ENCODE data around the gene TEX14. TPM values are rescaled to one million over a fixed set of nuclear protein-coding genes. Genes with fewer than 3 reads are reported as not detected.
"Not testable (repeated sequence)": the region's sequence is repeated elsewhere in the genome, so short reads cannot be mapped to it uniquely, and the experiment has no call there.

The TEX14 gene
- polyA plus RNA-seq, 4 donors, result 0.03 to 0.41 TPM; not detected in 2

- H3K9me3 ChIP-seq (ENCODE audit: control insufficient read depth in 2 of 2, insufficient read depth in 1 of 2, low read depth in 1 of 2, low read length in 1 of 2), result no peaks in the 10 kb centered on the region
- DNase-seq, result no peak
- WGBS, 3 donors, result 94 to 96% (median 95%) methylated on average over 1 of the region's 1 CpG
- FAIRE-seq, result no peak
- H3K36me3 ChIP-seq (ENCODE audit: control insufficient read depth in 3 of 3, insufficient read depth in 2 of 3, low read depth in 1 of 3, low read length in 3 of 3), result no peaks in the 10 kb centered on the region
- H3K27me3 ChIP-seq (ENCODE audit: control insufficient read depth in 3 of 3, insufficient read depth in 3 of 3, low read length in 3 of 3), result no peaks in the 10 kb centered on the region
- no peak overlapping the region for H3K27ac ChIP-seq (ENCODE audit: low read depth in 1 of 3, low read length in 2 of 3)
- H3K4me1 ChIP-seq (ENCODE audit: control insufficient read depth in 3 of 3, insufficient read depth in 2 of 3, low read depth in 1 of 3, low read length in 2 of 3), result no peaks in the 10 kb centered on the region
- no peak overlapping the region for H3K4me3 ChIP-seq (ENCODE audit: low read depth in 1 of 3, low read length in 3 of 3)
These were observed 123.6 kb downstream of the TEX14 start for GRCh38 chr17:58568044-58568799.

GRCh38 chr17:58565389-58566311, 126.2 kb downstream of the TEX14 start:
- FAIRE-seq (no peak), DNase-seq (no peak)
- Histone ChIP-seq H3K36me3 (ENCODE audit: control insufficient read depth in 3 of 3, insufficient read depth in 2 of 3, low read depth in 1 of 3, low read length in 3 of 3) (no peaks in the 10 kb centered on the region), H3K27me3 (ENCODE audit: control insufficient read depth in 3 of 3, insufficient read depth in 3 of 3, low read length in 3 of 3) (no peaks in the 10 kb centered on the region), H3K4me3 (ENCODE audit: low read depth in 1 of 3, low read length in 3 of 3) (no peak overlapping the region), H3K27ac (ENCODE audit: low read depth in 1 of 3, low read length in 2 of 3) (no peak overlapping the region), H3K9me3 (ENCODE audit: control insufficient read depth in 2 of 2, insufficient read depth in 1 of 2, low read depth in 1 of 2, low read length in 1 of 2) (no peaks in the 10 kb centered on the region), H3K4me1 (ENCODE audit: control insufficient read depth in 3 of 3, insufficient read depth in 2 of 3, low read depth in 1 of 3, low read length in 2 of 3) (no peaks in the 10 kb centered on the region)
- WGBS, 3 donors, result 66 to 86% (median 82%) methylated on average over 8 of the region's 8 CpGs

GRCh38 chr17:58564971-58565370, 126.9 kb downstream of the TEX14 start:
- 70 to 84% (median 80%) methylated on average over 1 of the region's 1 CpG for WGBS, 3 donors
- H3K4me3 ChIP-seq (ENCODE audit: low read depth in 1 of 3, low read length in 3 of 3), result no peak overlapping the region
- FAIRE-seq, result no peak

GRCh38 chr17:58564243-58564642, 127.6 kb downstream of the TEX14 start:
- DNase-seq (no peak), FAIRE-seq (no peak)
- no peaks in the 10 kb centered on the region for H3K9me3 ChIP-seq (ENCODE audit: control insufficient read depth in 2 of 2, insufficient read depth in 1 of 2, low read depth in 1 of 2, low read length in 1 of 2)
- WGBS, 3 donors, result 82 to 93% (median 88%) methylated on average over 2 of the region's 2 CpGs
- H3K4me3 ChIP-seq (ENCODE audit: low read depth in 1 of 3, low read length in 3 of 3), result no peak overlapping the region
- no peaks in the 10 kb centered on the region for H3K4me1 ChIP-seq (ENCODE audit: control insufficient read depth in 3 of 3, insufficient read depth in 2 of 3, low read depth in 1 of 3, low read length in 2 of 3)
- H3K27me3 ChIP-seq (ENCODE audit: control insufficient read depth in 3 of 3, insufficient read depth in 3 of 3, low read length in 3 of 3), result peaks cover 0 to 2% (median 0%) of the 10 kb centered on the region in 3 donors
- H3K36me3 ChIP-seq (ENCODE audit: control insufficient read depth in 3 of 3, insufficient read depth in 2 of 3, low read depth in 1 of 3, low read length in 3 of 3), result no peaks in the 10 kb centered on the region
- no peak overlapping the region for H3K27ac ChIP-seq (ENCODE audit: low read depth in 1 of 3, low read length in 2 of 3)

More at GRCh38 chr17:58564971-58565370, 126.9 kb downstream of the TEX14 start:
- Histone ChIP-seq H3K4me1 (ENCODE audit: control insufficient read depth in 3 of 3, insufficient read depth in 2 of 3, low read depth in 1 of 3, low read length in 2 of 3) (no peaks in the 10 kb centered on the region), H3K27me3 (ENCODE audit: control insufficient read depth in 3 of 3, insufficient read depth in 3 of 3, low read length in 3 of 3) (peaks cover 0 to under 1% (median 0%) of the 10 kb centered on the region in 3 donors), H3K36me3 (ENCODE audit: control insufficient read depth in 3 of 3, insufficient read depth in 2 of 3, low read depth in 1 of 3, low read length in 3 of 3) (no peaks in the 10 kb centered on the region), H3K27ac (ENCODE audit: low read depth in 1 of 3, low read length in 2 of 3) (no peak overlapping the region), H3K9me3 (ENCODE audit: control insufficient read depth in 2 of 2, insufficient read depth in 1 of 2, low read depth in 1 of 2, low read length in 1 of 2) (no peaks in the 10 kb centered on the region)
- DNase-seq, result no peak

- no peak overlapping the region for H3K4me3 ChIP-seq (ENCODE audit: low read depth in 1 of 3, low read length in 3 of 3)
- 78 to 90% (median 85%) methylated on average over 1 of the region's 1 CpG for WGBS, 3 donors
- H3K9me3 ChIP-seq (ENCODE audit: control insufficient read depth in 2 of 2, insufficient read depth in 1 of 2, low read depth in 1 of 2, low read length in 1 of 2), result no peaks in the 10 kb centered on the region
- FAIRE-seq (no peak), DNase-seq (no peak)
- H3K27me3 ChIP-seq (ENCODE audit: control insufficient read depth in 3 of 3, insufficient read depth in 3 of 3, low read length in 3 of 3), result peaks cover 0 to 2% (median 0%) of the 10 kb centered on the region in 3 donors
- H3K36me3 ChIP-seq (ENCODE audit: control insufficient read depth in 3 of 3, insufficient read depth in 2 of 3, low read depth in 1 of 3, low read length in 3 of 3), result no peaks in the 10 kb centered on the region
- H3K27ac ChIP-seq (ENCODE audit: low read depth in 1 of 3, low read length in 2 of 3), result no peak overlapping the region
- H3K4me1 ChIP-seq (ENCODE audit: control insufficient read depth in 3 of 3, insufficient read depth in 2 of 3, low read depth in 1 of 3, low read length in 2 of 3), result no peaks in the 10 kb centered on the region
These were observed 131.3 kb downstream of the TEX14 start for GRCh38 chr17:58560511-58560910.

- Histone ChIP-seq H3K9me3 (ENCODE audit: control insufficient read depth in 2 of 2, insufficient read depth in 1 of 2, low read depth in 1 of 2, low read length in 1 of 2) (no peaks in the 10 kb centered on the region), H3K4me1 (ENCODE audit: control insufficient read depth in 3 of 3, insufficient read depth in 2 of 3, low read depth in 1 of 3, low read length in 2 of 3) (no peaks in the 10 kb centered on the region), H3K27ac (ENCODE audit: low read depth in 1 of 3, low read length in 2 of 3) (no peak overlapping the region), H3K36me3 (ENCODE audit: control insufficient read depth in 3 of 3, insufficient read depth in 2 of 3, low read depth in 1 of 3, low read length in 3 of 3) (no peaks in the 10 kb centered on the region), H3K4me3 (ENCODE audit: low read depth in 1 of 3, low read length in 3 of 3) (no peak overlapping the region), H3K27me3 (ENCODE audit: control insufficient read depth in 3 of 3, insufficient read depth in 3 of 3, low read length in 3 of 3) (peaks cover 0 to 2% (median 0%) of the 10 kb centered on the region in 3 donors)
- no peak for FAIRE-seq
- DNase-seq, result no peak
- WGBS, 3 donors, result 80 to 81% (median 80%) methylated on average over 3 of the region's 3 CpGs
These were observed 133.9 kb downstream of the TEX14 start for GRCh38 chr17:58557981-58558380.

GRCh38 chr17:58556833-58557250, 135.0 kb downstream of the TEX14 start:
- Histone ChIP-seq H3K9me3 (ENCODE audit: control insufficient read depth in 2 of 2, insufficient read depth in 1 of 2, low read depth in 1 of 2, low read length in 1 of 2) (no peaks in the 10 kb centered on the region), H3K36me3 (ENCODE audit: control insufficient read depth in 3 of 3, insufficient read depth in 2 of 3, low read depth in 1 of 3, low read length in 3 of 3) (no peaks in the 10 kb centered on the region), H3K4me1 (ENCODE audit: control insufficient read depth in 3 of 3, insufficient read depth in 2 of 3, low read depth in 1 of 3, low read length in 2 of 3) (no peaks in the 10 kb centered on the region), H3K4me3 (ENCODE audit: low read depth in 1 of 3, low read length in 3 of 3) (no peak overlapping the region), H3K27me3 (ENCODE audit: control insufficient read depth in 3 of 3, insufficient read depth in 3 of 3, low read length in 3 of 3) (peaks cover 0 to 2% (median 0%) of the 10 kb centered on the region in 3 donors), H3K27ac (ENCODE audit: low read depth in 1 of 3, low read length in 2 of 3) (no peak overlapping the region)
- 54 to 72% (median 63%) methylated on average over 5 of the region's 5 CpGs for WGBS, 3 donors
- no peak for DNase-seq
- no peak for FAIRE-seq

- not testable (repeated sequence) for DNase-seq; H3K27ac ChIP-seq (ENCODE audit: low read depth in 1 of 3, low read length in 2 of 3); H3K9me3 ChIP-seq (ENCODE audit: control insufficient read depth in 2 of 2, insufficient read depth in 1 of 2, low read depth in 1 of 2, low read length in 1 of 2); H3K4me1 ChIP-seq (ENCODE audit: control insufficient read depth in 3 of 3, insufficient read depth in 2 of 3, low read depth in 1 of 3, low read length in 2 of 3); FAIRE-seq; H3K4me3 ChIP-seq (ENCODE audit: low read depth in 1 of 3, low read length in 3 of 3); H3K36me3 ChIP-seq (ENCODE audit: control insufficient read depth in 3 of 3, insufficient read depth in 2 of 3, low read depth in 1 of 3, low read length in 3 of 3); H3K27me3 ChIP-seq (ENCODE audit: control insufficient read depth in 3 of 3, insufficient read depth in 3 of 3, low read length in 3 of 3)
- WGBS, 3 donors, result 80 to 91% (median 88%) methylated on average over 3 of the region's 3 CpGs
These were observed 136.7 kb downstream of the TEX14 start for GRCh38 chr17:58555109-58555508.
